GM18907 (cell line): ENCODE results near the gene GLT8D1.

Experiments used
- ATAC-seq: cut with Tn5 transposase; IDR thresholded peaks from one replicate; pipeline ENCODE4 v1.9.1; 2021; ENCODE audit warnings: mild to moderate bottlenecking, moderate library complexity; ENCODE audit not compliant: unreplicated experiment

Gene GLT8D1

GRCh38 chr3:52714335-52715302 is 9.0 kb upstream of the GLT8D1 start:
- no peak for ATAC-seq

DNA sequence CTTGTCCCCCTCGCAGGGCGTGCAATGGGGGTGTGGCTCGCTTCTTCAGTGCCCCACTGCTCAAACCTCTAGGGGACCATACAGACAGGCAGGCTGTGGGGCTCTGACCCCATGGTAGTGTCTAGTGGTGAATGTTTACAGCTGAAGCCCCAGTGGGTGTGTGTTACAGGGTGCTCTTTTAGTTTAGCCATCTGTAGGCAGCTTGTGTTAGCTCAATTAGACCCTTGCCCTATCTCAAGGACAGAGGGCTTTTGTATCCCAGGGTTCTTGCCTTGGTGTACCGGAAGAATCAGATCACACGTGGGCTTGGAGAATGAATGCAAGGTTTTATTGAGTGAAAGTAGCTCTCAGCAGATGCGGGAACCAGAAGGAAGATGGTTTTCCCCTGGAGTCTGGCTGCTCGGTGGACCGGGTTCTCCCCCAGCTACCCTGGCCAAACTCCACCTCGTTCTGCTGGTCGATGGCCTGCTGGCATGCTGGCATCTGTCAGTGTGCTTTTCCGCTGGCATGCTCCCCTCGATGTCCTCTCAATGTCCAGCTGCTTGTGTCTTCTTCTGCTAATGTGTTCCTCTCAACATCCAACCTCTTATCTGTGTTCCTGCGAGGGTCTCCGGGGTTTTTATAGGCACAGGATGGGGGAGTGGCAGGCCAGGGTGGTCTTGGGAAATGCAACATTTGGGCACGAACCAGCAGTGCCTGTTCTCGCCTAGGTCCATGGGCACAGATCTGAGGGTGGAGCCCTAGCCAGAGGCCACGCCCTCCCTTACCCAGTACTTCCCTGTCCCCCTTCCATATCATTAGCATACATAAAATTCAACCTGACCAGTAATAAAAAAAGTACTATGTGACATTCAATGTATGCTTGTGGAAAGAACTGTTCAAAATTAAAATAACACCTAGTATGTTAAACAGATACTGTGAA is 7.0 kb upstream of the GLT8D1 start:
- no peak for ATAC-seq

GRCh38 chr3:52710512-52710911 is 4.9 kb upstream of the GLT8D1 start:
- no peak for ATAC-seq

- ATAC-seq, result no peak
Observed at GRCh38 chr3:52707585-52707984, 2.0 kb upstream of the GLT8D1 start.

DNA sequence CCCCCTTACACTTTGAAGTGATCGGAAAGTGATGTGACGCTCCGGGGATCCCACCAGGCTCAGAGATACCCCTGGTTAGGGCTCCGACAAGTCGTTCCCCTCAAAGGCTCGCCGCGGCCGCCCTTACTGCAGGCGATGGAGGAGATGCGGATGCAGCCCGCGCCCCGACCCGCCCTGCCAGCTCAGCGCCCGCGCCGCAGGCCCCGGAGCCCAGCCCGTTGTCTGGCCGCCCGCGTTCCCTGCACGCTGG is 228 bp downstream of the GLT8D1 start:
- ATAC-seq, result no peak

DNA sequence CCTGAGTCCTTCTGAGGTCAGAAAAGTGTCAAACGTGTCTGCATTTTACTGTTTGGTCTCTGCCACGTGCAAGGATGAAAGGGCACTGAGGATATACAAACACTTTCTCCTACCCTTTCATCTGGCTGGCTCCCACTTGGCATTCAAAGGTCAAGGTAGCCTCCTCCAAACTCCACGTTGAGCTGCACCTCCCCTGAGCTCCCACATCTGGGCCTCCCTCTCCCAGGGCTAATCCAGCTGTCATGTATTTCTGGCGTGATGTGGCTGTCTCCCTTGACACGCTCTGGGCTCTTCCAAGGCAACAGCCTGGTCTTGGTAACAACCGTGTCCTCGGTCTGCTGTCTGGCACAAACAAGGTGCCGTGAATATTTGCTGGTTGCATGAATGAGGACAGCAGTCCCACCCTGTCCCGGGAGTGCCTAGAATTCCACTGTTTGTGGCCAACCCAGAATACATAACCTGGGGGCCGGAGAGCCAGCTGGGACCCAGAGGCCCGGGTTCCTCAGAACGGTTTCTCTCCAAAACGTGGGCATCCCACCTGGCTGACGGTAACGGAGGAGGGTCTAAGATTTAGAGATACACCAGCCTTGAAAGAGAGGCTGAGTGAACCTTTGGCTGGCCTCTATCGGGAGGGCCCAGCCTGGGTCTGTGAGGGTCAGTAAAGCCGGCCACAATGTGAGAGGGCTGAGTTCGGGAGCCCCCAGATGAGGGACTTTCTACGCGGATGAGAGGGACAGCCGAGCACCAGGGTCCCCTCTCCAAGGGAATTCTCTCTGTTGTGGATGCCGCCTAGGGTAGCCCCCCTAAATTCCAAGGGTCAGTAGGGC is 767 bp downstream of the GLT8D1 start:
- peak; percentile 22 for ATAC-seq

DNA sequence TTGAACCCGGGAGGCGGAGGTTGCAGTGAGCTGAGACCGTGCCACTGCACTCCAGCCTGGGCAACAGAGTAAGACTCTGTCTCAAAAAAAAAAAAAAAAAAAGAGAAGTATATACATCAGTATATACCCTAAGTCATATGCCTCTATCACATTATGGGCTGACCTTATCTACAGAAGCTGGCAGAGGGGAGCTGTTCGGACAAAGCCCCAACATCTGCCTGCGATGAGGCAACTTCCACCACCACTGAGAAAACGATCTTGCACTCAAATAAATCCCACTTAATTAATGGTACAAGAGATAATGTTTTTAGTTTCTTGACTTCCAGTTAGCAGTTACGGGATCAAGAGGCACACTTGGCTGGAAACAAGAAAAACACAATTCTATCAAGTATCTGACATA is 2.2 kb downstream of the GLT8D1 start:
- ATAC-seq, result no peak

DNA sequence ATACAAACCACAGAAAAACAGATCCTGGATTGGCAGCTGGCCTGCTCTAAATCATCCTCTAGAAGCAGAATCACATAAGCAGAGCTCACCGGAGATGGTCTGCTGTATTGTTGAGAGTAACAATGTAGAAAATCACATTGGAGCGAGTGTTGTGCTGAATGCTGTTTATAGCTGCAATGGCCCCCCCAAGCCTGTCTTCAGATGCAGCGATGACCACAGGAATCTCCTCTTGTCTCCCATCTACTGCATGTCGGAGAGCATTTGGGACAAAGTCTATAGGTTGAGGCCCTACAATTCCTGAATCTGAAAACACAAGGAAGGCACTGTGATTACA is 8.0 kb downstream of the GLT8D1 start:
- no peak for ATAC-seq

DNA sequence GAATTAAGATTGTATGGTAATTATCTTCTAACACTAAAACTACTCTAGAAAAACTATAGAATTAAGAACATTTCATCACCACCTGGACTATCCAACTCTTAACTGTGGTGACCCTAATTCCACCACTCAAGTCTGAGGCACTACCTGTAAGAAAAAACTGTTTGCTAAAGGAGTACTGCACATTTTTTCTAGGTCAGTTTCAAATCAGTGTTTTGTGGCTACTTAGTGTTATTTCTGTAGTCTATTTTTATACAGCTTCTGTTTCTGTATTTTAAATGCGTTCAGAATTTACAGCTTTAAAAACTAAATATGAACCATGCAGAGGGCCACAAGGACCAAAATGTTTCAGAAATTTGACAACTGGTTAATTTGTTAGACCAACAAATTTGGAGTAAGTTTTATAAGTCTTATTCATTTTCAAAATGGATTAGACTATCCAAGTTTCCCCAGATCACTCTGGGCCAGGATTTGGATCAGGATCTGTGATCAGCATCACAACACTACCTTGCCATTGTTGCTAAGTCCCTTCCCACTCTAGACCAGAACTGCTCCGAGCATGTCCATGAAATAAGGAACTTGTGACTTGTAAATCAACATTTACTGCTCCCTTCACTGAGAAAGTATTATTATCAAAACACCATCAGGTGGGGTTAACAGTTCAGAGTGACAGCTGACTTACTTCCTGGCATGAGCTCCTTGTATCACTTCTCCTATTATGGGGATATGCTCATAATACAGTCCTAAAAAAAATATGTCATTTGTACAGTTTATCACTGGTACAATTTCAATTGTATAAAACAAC is 8.6 kb downstream of the GLT8D1 start:
- ATAC-seq, result no peak

GRCh38 chr3:52695798-52696671 is 9.6 kb downstream of the GLT8D1 start:
- ATAC-seq, result no peak

DNA sequence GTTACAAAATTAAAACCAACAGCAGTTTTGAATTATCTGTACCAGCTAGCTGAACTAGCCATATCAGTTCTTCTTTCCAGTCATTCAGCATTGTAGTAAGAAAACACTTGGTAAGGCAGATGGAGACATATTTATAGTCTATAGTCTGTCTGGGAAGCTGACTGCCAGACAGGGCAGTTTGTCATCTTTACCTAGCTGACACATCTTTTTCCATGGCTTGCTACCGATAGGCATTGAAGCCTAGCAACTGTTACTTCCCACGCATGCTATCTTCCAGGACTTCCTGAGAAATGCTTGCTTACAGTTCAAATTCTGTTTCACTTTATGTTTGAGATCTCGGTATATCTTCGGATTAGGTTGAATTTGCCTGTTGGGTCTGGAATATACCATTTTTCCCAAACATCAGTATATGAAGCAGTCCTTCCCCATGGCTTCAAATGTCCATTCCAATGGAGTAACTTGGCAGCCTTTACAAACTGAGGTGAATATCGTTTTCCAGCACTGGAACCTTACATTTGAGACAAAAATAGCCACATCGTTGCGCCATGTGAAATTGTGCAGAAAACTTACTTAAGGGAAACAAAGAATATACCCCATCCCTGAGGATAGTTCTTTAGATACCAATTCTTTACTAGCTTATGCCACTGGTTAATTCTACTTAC is 10.9 kb downstream of the GLT8D1 start:
- ATAC-seq, result no peak

DNA sequence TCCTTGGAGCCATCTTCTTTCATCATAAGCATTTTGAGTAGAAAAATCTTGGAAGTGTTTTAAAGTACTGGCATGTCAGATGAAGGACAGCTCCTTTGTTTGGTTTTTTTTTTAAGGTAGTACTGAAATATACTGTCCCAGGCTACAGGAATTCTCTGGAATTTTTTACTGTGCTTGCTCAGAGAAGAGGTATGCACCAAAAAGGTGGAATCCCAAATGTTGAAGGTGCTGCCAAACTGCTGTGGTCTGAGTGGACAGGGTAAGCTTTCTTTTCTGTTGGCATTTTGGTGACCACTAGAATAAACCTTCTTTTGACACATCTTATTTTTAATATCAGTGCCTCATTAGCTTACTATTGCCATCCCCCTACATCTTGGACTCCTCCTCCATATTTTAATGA is 12.5 kb downstream of the GLT8D1 start:
- ATAC-seq, result no peak

DNA sequence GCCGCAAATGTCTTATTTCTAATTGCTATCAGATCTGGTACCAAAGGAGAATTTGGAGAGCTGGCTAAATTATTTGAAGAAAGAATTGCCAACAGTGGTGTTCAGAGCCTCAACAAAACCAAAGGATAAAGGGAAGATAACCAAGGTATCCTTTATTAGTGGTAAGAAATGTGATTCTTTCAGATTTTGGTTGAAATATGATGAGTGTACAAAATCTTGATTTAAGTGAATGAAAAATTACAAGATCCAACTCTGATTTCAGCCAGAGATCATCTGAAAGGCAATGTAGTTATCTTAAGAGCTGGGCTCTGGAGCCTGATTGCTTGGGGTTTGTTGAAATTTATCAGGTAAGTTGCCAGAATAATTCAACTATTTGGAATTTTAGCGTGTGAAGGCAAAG is 15.0 kb downstream of the GLT8D1 start:
- no peak for ATAC-seq

DNA sequence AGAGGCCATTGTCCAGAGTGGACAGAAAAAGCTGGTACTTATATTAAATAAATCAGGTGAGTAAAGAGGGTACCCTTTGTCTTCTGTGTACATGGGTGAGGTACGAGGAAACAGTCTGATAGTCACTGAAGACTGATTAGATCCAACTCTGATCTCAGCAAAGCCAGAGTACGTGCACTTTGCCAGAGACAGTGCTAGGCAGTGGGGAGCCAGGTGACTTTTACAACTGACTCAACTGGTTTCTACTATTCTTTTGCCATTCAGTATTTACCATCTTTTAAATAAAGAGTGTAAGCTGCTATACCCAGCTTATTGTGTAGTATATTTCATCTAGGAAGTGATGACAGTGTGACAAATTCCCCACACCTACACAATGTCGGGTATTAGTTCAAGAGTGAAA is 16.4 kb downstream of the GLT8D1 start:
- ATAC-seq, result no peak

DNA sequence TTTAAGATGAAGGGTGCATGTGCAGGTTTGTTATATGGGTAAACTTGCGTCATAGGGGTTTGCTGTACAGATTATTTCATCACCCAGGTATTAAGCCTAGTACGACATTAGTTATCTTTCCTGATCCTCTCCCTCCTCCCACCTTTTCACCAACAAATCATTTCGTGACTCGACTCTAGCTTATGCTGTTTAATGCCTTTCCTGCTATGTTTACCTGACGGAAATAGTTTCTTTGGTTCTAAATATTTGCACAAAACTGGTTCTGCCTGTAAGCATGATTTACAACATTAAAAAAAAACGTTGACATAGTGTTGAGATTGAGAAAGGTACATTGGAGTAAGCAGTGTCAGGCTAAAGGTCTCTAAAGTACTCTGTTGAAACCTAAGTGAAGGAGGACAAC is 17.3 kb downstream of the GLT8D1 start:
- ATAC-seq, result no peak

- peak; percentile 76 for ATAC-seq
Observed at GRCh38 chr3:52685709-52686691, 19.6 kb downstream of the GLT8D1 start, which contains the start of the genes GNL3 and PBRM1. Gene GNL3 (plus strand): TSS chr3:52686032. CDS start chr3:52686093, 61 bp downstream. Gene PBRM1 (minus strand): TSS chr3:52685913.

- ATAC-seq, result peak; percentile 81
Observed at GRCh38 chr3:52685285-52685708, 20.3 kb downstream of the GLT8D1 start.

- ATAC-seq, result no peak
Observed at GRCh38 chr3:52684184-52684583, 21.4 kb downstream of the GLT8D1 start.
